OCI-LY1 (cell line): ENCODE results near the gene HUNK.

Source experiments
- EZH2 ChIP-seq: fragments of 200-600 bp; sonication (generic), shearing (Covaris generic); IDR thresholded peaks from 2 replicates; pipeline ENCODE4 v1.8.0; 2017; ENCODE audit warnings: borderline replicate concordance, mixed run types, mild to moderate bottlenecking, antibody characterized with exemption, low read length, moderate library complexity, mixed read lengths
- TF ChIP-seq, protein P1 (sequence below): fragments of 200-600 bp; sonication (generic), shearing (Covaris generic); IDR thresholded peaks from 2 replicates; pipeline ENCODE4 v1.5.1; 2017; ENCODE audit warnings: mild to moderate bottlenecking, antibody characterized with exemption, low read length, moderate library complexity, mixed read lengths

GRCh38 chr21:31893851-31894415 lies 21.1 kb downstream of the HUNK start:
- TF ChIP-seq, protein P1, sequence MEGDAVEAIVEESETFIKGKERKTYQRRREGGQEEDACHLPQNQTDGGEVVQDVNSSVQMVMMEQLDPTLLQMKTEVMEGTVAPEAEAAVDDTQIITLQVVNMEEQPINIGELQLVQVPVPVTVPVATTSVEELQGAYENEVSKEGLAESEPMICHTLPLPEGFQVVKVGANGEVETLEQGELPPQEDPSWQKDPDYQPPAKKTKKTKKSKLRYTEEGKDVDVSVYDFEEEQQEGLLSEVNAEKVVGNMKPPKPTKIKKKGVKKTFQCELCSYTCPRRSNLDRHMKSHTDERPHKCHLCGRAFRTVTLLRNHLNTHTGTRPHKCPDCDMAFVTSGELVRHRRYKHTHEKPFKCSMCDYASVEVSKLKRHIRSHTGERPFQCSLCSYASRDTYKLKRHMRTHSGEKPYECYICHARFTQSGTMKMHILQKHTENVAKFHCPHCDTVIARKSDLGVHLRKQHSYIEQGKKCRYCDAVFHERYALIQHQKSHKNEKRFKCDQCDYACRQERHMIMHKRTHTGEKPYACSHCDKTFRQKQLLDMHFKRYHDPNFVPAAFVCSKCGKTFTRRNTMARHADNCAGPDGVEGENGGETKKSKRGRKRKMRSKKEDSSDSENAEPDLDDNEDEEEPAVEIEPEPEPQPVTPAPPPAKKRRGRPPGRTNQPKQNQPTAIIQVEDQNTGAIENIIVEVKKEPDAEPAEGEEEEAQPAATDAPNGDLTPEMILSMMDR, result no peak
- TF ChIP-seq EZH2, result no peak
